Hepatocyte (in vitro differentiated cells): ENCODE results near the gene GIPC1.

Experiments
- CTCF ChIP-seq: fragments of 200-600 bp; sonication (generic); IDR thresholded peaks from 2 replicates; pipeline ENCODE4 v1.5.1; 2016; ENCODE audit warnings: antibody characterized with exemption, mild to moderate bottlenecking; ENCODE audit not compliant: poor library complexity
- EZH2 ChIP-seq: fragments of 200-600 bp; sonication (generic); IDR thresholded peaks from 2 replicates; pipeline ENCODE4 v1.6.1; 2016; ENCODE audit warnings: antibody characterized with exemption, mild to moderate bottlenecking, borderline replicate concordance
- EZH2phosphoT487 ChIP-seq: fragments of 200-600 bp; sonication (generic); IDR thresholded peaks from one replicate; pipeline ENCODE4 v1.6.1; 2018; ENCODE audit warnings: antibody characterized with exemption, mild to moderate bottlenecking, low read depth, moderate library complexity; ENCODE audit not compliant: unreplicated experiment, severe bottlenecking

- no peak for TF ChIP-seq CTCF
- TF ChIP-seq EZH2 = no peak
- TF ChIP-seq EZH2phosphoT487 = no peak
These were observed 45.6 kb downstream of the GIPC1 start for GRCh38 chr19:14450168-14450874.
